GM12892 (cell line): Measurements from ENCODE around the gene DDX54.

Experiments
- DNase-seq: peaks from one replicate; pipeline ENCODE4 v3.0.0; 2011; ENCODE audit not compliant: insufficient read length
- FAIRE-seq: peaks from 2 replicates; lab custom pipeline; 2011; peaks lifted over from hg19 to GRCh38; lab: Jason Lieb, UNC
- POLR2A ChIP-seq: IDR thresholded peaks from 2 replicates; pipeline ENCODE4 v1.6.1; 2011; ENCODE audit warnings: low read depth, low read length, control low read depth
- POLR2AphosphoS5 ChIP-seq: IDR thresholded peaks from 2 replicates; pipeline ENCODE4 v1.6.1; 2011; ENCODE audit warnings: low read depth, low read length, control low read depth
- TAF1 ChIP-seq: IDR thresholded peaks from 2 replicates; pipeline ENCODE4 v1.6.1; 2011; ENCODE audit warnings: low read depth, mild to moderate bottlenecking, control low read depth, low read length, borderline replicate concordance

Gene DDX54

GRCh38 chr12:113163030-113163360, 22.3 kb downstream of the DDX54 start:
- TF ChIP-seq TAF1 (no peak), POLR2AphosphoS5 (no peak), POLR2A (no peak)
- DNase-seq, result no peak
- FAIRE-seq, result no peak

- no peak for DNase-seq
- TF ChIP-seq POLR2A (0 out of 2 replicates have a peak, but pooled peaks have one; percentile 25), POLR2AphosphoS5 (no peak), TAF1 (no peak)
- FAIRE-seq, result no peak
These were observed 22.9 kb downstream of the DDX54 start for GRCh38 chr12:113162102-113163029.

- no peak for FAIRE-seq
- DNase-seq, result peak; percentile 58
- no peak for TF ChIP-seq TAF1
- TF ChIP-seq POLR2A, result 0 out of 2 replicates have a peak, but pooled peaks have one; percentile 33
- no peak for TF ChIP-seq POLR2AphosphoS5
These were observed 23.8 kb downstream of the DDX54 start for GRCh38 chr12:113161415-113162016.

- TF ChIP-seq POLR2AphosphoS5 (no peak), TAF1 (no peak), POLR2A (no peak)
- DNase-seq, result no peak
- FAIRE-seq, result no peak
These were observed 25.3 kb downstream of the DDX54 start for GRCh38 chr12:113159937-113160336.

- DNase-seq (no peak), FAIRE-seq (no peak)
- TF ChIP-seq TAF1, result no peak
- 0 out of 2 replicates have a peak, but pooled peaks have one; percentile 5 for TF ChIP-seq POLR2AphosphoS5
These were observed 26.7 kb downstream of the DDX54 start for GRCh38 chr12:113158439-113159203.

GRCh38 chr12:113157218-113157859, 27.9 kb downstream of the DDX54 start:
- DNase-seq (no peak), FAIRE-seq (no peak)
- TF ChIP-seq TAF1 (no peak), POLR2AphosphoS5 (peak; percentile 53; the same call in 1 of the 2 replicates)

GRCh38 chr12:113155646-113156045, 29.6 kb downstream of the DDX54 start:
- DNase-seq (no peak), FAIRE-seq (no peak)
- TF ChIP-seq TAF1 (no peak), POLR2AphosphoS5 (no peak), POLR2A (no peak)

- no peak for TF ChIP-seq TAF1
- TF ChIP-seq POLR2A, result no peak
- TF ChIP-seq POLR2AphosphoS5, result no peak
- no peak for FAIRE-seq
- DNase-seq, result no peak
These were observed 30.2 kb downstream of the DDX54 start for GRCh38 chr12:113155060-113155459.

GRCh38 chr12:113154351-113154973, 30.8 kb downstream of the DDX54 start:
- no peak for DNase-seq
- no peak for FAIRE-seq
- no peak for TF ChIP-seq POLR2A
- no peak for TF ChIP-seq POLR2AphosphoS5
- TF ChIP-seq TAF1, result no peak
